Endothelial cell of umbilical vein (primary cell): ENCODE data around the gene PLK5. TPM values are rescaled to one million over a fixed set of nuclear protein-coding genes. Genes with fewer than 3 reads are reported as not detected.

Experiments
- BruUV-seq: library from RNA; stranded (reverse); fragments of 400-500 nt; replicated peaks from 2 replicates; lab custom pipeline; 2021; lab: Mats Ljungman, UMichigan
- CTCF ChIA-PET: fragments of 300-600, 350-600 bp; sonication (Branson Sonifier 250); formaldehyde crosslinking; loops from one replicate; lab custom pipeline; 2021; ENCODE audit warnings: antibody characterized with exemption, inconsistent platforms; lab: Charles Lee
- POLR2A ChIA-PET: fragments of 300-600, 350-600 bp; sonication (Branson Sonifier 250); formaldehyde crosslinking; loops from one replicate; lab custom pipeline; 2021; ENCODE audit warnings: antibody characterized with exemption, inconsistent platforms; lab: Charles Lee
- DNase-seq: peaks from one replicate; pipeline ENCODE4 v3.0.0-alpha.2; 2011; ENCODE audit warnings: low read depth, low spot score
- FAIRE-seq: peaks from 2 replicates; lab custom pipeline; 2011; peaks lifted over from hg19 to GRCh38; lab: Jason Lieb, UNC
- H2AFZ ChIP-seq: 2 replicates; pipeline ENCODE4 v1.6.0; 2012; ENCODE audit warnings: low read depth, low read length, control low read depth, inconsistent platforms
- H3K27ac ChIP-seq: 2 replicates; pipeline ENCODE4 v1.5.1; 2011; ENCODE audit warnings: low read depth, mild to moderate bottlenecking, control low read depth, low read length, moderate library complexity; ENCODE audit not compliant: insufficient read depth
- H3K27me3 ChIP-seq, 2 experiments: 2 replicates each; pipeline versions ENCODE4 v1.6.0 to v1.6.1; 2011; ENCODE audit warnings: low read length in 2 of 2, mixed read lengths in 1 of 2; ENCODE audit not compliant: control insufficient read depth in 2 of 2, insufficient read depth in 2 of 2
- H3K36me3 ChIP-seq, 2 experiments: 2 replicates in 1 of 2; 3 replicates in 1 of 2; pipeline ENCODE4 v1.5.1; 2011; ENCODE audit warnings: low read length in 2 of 2, mild to moderate bottlenecking in 1 of 2, moderate library complexity in 1 of 2; ENCODE audit not compliant: control insufficient read depth in 2 of 2, insufficient read depth in 2 of 2; ENCODE audit errors: extremely low read depth in 1 of 2
- H3K4me1 ChIP-seq: 3 replicates; pipeline ENCODE4 v1.5.1; 2011; ENCODE audit warnings: mild to moderate bottlenecking, low read length; ENCODE audit not compliant: control insufficient read depth, insufficient read depth; ENCODE audit errors: extremely low read depth
- H3K4me2 ChIP-seq: 2 replicates; pipeline ENCODE4 v1.6.1; 2011; ENCODE audit warnings: low read length, control low read depth, mixed read lengths; ENCODE audit not compliant: insufficient read depth
- H3K4me3 ChIP-seq, 3 experiments: fragments of 200-600 bp in 1 of 3; sonication (generic), shearing (Covaris generic) in 1 of 3; replicated peaks in 1 of 3; 2 replicates each; pipeline ENCODE4 v1.5.1; 2011 to 2016; ENCODE audit warnings: control low read depth in 3 of 3, low read length in 3 of 3, mild to moderate bottlenecking in 2 of 3, inconsistent platforms in 1 of 3, low read depth in 1 of 3, moderate library complexity in 1 of 3; ENCODE audit not compliant: insufficient read depth in 1 of 3
- H3K79me2 ChIP-seq: 2 replicates; pipeline ENCODE4 v1.6.0; 2012; ENCODE audit warnings: low read length, inconsistent platforms; ENCODE audit not compliant: control insufficient read depth, insufficient read depth
- H3K9ac ChIP-seq: replicated peaks from 2 replicates; pipeline ENCODE3; 2011; ENCODE audit warnings: low read length, control low read depth; ENCODE audit not compliant: insufficient read depth; ENCODE audit errors: extremely low read depth
- H3K9me1 ChIP-seq: replicated peaks from 3 replicates; pipeline ENCODE4 v1.6.0; 2011; ENCODE audit warnings: mild to moderate bottlenecking, low read length; ENCODE audit not compliant: control insufficient read depth, insufficient read depth; ENCODE audit errors: extremely low read depth
- H3K9me3 ChIP-seq: replicated peaks from 2 replicates; pipeline ENCODE4 v1.5.1; 2012; ENCODE audit warnings: low read length, inconsistent platforms; ENCODE audit not compliant: control insufficient read depth, insufficient read depth
- H4K20me1 ChIP-seq: replicated peaks from 2 replicates; pipeline ENCODE3; 2011; ENCODE audit warnings: mild to moderate bottlenecking, low read length; ENCODE audit not compliant: control insufficient read depth, insufficient read depth; ENCODE audit errors: extremely low read depth
- EZH2 ChIP-seq: IDR thresholded peaks from 2 replicates; pipeline ENCODE4 v1.6.1; 2012; ENCODE audit warnings: borderline replicate concordance, low read depth, mild to moderate bottlenecking, moderate library complexity, low read length, inconsistent platforms; ENCODE audit not compliant: severe bottlenecking
- FOS ChIP-seq: IDR thresholded peaks from 2 replicates; pipeline ENCODE4 v1.6.1; 2011; ENCODE audit warnings: mild to moderate bottlenecking, low read length, moderate library complexity, borderline replicate concordance; ENCODE audit not compliant: insufficient read depth
- GATA2 ChIP-seq: IDR thresholded peaks from 2 replicates; pipeline ENCODE4 v1.7.0; 2011; ENCODE audit warnings: low read depth, mild to moderate bottlenecking, moderate library complexity, mixed read lengths, low read length; ENCODE audit not compliant: insufficient read length, insufficient read depth
- JUN ChIP-seq: IDR thresholded peaks from 2 replicates; pipeline ENCODE4 v1.6.1; 2011; ENCODE audit warnings: borderline replicate concordance, low read depth; ENCODE audit not compliant: insufficient read length, insufficient read depth
- MAX ChIP-seq: IDR thresholded peaks from 2 replicates; pipeline ENCODE4 v1.6.1; 2011; ENCODE audit not compliant: insufficient read depth, insufficient read length
- MYC ChIP-seq: IDR thresholded peaks from one replicate; pipeline ENCODE4 v1.6.1; 2011; ENCODE audit warnings: mild to moderate bottlenecking, low read depth, low read length
- POLR2A ChIP-seq: IDR thresholded peaks from 2 replicates; pipeline ENCODE4 v1.6.1; 2012; ENCODE audit warnings: low read depth, mild to moderate bottlenecking, control low read depth, low read length
- POLR2AphosphoS5 ChIP-seq: IDR thresholded peaks from 2 replicates; pipeline ENCODE4 v1.6.1; 2012; ENCODE audit warnings: low read depth, mild to moderate bottlenecking, control low read depth, low read length, moderate library complexity; ENCODE audit not compliant: insufficient read depth
- dilution Hi-C: fragments of 300-500 bp; cut with MboI; formaldehyde crosslinking; loops from one replicate; pipeline ENCODE4 v1.15.0; 2019; ENCODE audit warnings: low sequenced_read_pairs; ENCODE audit not compliant: extremely low pct_ligation_motif_present
- intact Hi-C: fragments of 100-400 bp; cut with micrococcal nuclease; formaldehyde crosslinking; loops from one replicate; pipeline ENCODE4 v1.10.0; 2022
- polyA plus RNA-seq, 4 experiments: library from polyadenylated mRNA; depleted of rRNA in 3 of 4; stranded (reverse) in 3 of 4; unstranded in 1 of 4; fragments of >200 nt; gene quantifications; 2 replicates each; pipeline versions ENCODE4 v1.2.1 to v1.2.3, GENCODE V29; 2011 to 2012; ENCODE audit warnings: missing spikeins in 1 of 4
- total RNA-seq: library from RNA; stranded (reverse); gene quantifications from 2 replicates; pipeline ENCODE4 v1.2.3, GENCODE V29; 2021
- TF ChIP-seq, protein P1 (sequence below), 2 donors: IDR thresholded peaks; 1 replicate in 1 of 2; 2 replicates in 1 of 2; pipeline ENCODE4 v1.5.1; 2011; ENCODE audit warnings: low read length in 2 of 2, mild to moderate bottlenecking in 2 of 2, moderate library complexity in 2 of 2, control low read depth in 1 of 2, inconsistent platforms in 1 of 2, low read depth in 1 of 2; ENCODE audit not compliant: insufficient read depth in 1 of 2; ENCODE audit errors: extremely low read depth in 1 of 2

PLK5 gene
- total and polyA plus RNA-seq, 2 donors (not counting 3 experiments of a cell fraction or from before 2014, with no cell fraction given), result not detected

DNA sequence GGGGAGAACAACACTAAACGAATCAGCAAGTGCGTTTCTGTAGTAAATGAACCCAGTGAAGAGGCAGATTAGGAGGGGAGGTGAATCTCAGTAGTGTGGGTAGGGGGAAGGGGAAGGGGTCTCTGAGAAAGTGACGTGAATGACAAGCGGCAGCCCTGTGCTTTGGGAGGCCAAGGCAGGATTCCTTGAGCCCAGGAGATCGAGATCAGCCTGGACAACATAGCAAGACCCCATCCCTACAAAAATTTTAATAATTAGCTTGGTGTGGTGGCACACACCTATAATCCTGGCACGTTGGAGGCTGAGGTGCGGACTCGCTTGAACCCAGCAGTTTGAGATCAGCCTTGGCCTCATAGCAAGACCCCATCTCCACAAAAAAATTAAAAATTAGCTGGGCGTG, 8.1 kb downstream of the PLK5 start:
- ChIA-PET CTCF (interaction anchor here (2.7 kb wide), 1 partner anchor 14 kb away, joined by 17 read pairs; no protein-coding TSS in a partner anchor), POLR2A (no interaction called here)
- Histone ChIP-seq H2AFZ (no peak overlapping the region), H3K79me2 (no peaks in the 10 kb centered on the region), H3K27ac (no peak overlapping the region), H3K4me1 (no peaks in the 10 kb centered on the region), H3K4me3 (no peak overlapping the region), H3K9ac (no peak overlapping the region), H3K9me3 (no peaks in the 10 kb centered on the region), H3K27me3 (no peaks in the 10 kb centered on the region), H3K36me3 (no peaks in the 10 kb centered on the region), H4K20me1 (no peaks in the 10 kb centered on the region), H3K4me2 (no peak overlapping the region), H3K9me1 (no peaks in the 10 kb centered on the region)
- DNase-seq (no peak), FAIRE-seq (no peak)
- dilution Hi-C loops (no loop called here), intact Hi-C loops (no loop called here)
- TF ChIP-seq FOS, result no peak
- BruUV-seq, result no TSS peak

DNA sequence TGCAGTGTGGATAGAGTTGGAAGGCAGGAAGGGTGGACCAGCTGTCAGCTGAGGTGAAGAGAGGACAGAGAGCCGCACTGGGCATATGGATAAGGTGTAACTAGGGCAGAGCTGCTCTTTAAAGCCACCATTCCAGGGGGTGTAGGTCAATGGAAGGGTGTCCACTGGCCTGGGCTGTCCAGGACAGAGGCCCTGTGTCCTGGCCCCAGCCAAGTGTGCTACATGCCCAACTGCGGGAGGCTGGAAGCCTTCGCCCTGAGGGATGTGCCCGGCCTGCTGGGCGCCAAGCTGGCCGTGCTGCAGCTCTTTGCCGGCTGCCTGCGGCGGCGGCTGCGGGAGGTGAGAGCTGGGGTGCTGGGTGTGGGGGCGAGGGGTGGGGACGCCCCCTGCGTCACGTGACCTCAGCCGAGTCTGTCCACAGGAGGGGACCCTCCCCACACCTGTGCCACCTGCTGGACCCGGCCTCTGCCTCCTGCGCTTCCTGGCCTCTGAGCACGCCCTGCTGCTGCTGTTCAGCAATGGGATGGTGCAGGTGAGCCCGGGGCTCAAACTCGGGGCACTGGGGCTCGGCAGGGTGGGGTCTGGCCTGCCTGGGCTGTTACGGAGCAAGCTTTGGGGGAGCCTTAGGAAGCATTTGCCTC, 9.8 kb downstream of the PLK5 start:
- CTCF ChIA-PET, result interaction anchor here (0.6 to 2.7 kb wide), 2 partner anchors 12 to 218 kb away, joined by 5 to 17 read pairs; no protein-coding TSS in a partner anchor
- POLR2A ChIA-PET, result no interaction called here
- BruUV-seq, result no TSS peak

More for the DNA sequence above, 9.8 kb downstream of the PLK5 start:
- H3K9ac ChIP-seq, result no peak overlapping the region
- no peak overlapping the region for H3K4me2 ChIP-seq
- TF ChIP-seq POLR2AphosphoS5 (no peak), POLR2A (no peak), MAX (no peak), FOS (no peak), GATA2 (no peak), EZH2 (no peak), JUN (no peak), MYC (no peak)
- TF ChIP-seq, protein P1, sequence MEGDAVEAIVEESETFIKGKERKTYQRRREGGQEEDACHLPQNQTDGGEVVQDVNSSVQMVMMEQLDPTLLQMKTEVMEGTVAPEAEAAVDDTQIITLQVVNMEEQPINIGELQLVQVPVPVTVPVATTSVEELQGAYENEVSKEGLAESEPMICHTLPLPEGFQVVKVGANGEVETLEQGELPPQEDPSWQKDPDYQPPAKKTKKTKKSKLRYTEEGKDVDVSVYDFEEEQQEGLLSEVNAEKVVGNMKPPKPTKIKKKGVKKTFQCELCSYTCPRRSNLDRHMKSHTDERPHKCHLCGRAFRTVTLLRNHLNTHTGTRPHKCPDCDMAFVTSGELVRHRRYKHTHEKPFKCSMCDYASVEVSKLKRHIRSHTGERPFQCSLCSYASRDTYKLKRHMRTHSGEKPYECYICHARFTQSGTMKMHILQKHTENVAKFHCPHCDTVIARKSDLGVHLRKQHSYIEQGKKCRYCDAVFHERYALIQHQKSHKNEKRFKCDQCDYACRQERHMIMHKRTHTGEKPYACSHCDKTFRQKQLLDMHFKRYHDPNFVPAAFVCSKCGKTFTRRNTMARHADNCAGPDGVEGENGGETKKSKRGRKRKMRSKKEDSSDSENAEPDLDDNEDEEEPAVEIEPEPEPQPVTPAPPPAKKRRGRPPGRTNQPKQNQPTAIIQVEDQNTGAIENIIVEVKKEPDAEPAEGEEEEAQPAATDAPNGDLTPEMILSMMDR (IDR thresholded peaks at IDR 0.05; ENCODE audit: extremely low read depth in 1 of 2, insufficient read depth in 1 of 2, low read depth in 1 of 2, low read length in 2 of 2), result no peak
- no peaks in the 10 kb centered on the region for H3K9me3 ChIP-seq
- no peaks in the 10 kb centered on the region for H3K9me1 ChIP-seq
- no peak overlapping the region for H3K27ac ChIP-seq
- no peak for DNase-seq
- no peaks in the 10 kb centered on the region for H4K20me1 ChIP-seq
- no peaks in the 10 kb centered on the region for H3K27me3 ChIP-seq
- no peaks in the 10 kb centered on the region for H3K36me3 ChIP-seq
- FAIRE-seq, result no peak
- no peaks in the 10 kb centered on the region for H3K4me1 ChIP-seq
- H3K79me2 ChIP-seq, result no peaks in the 10 kb centered on the region
- H3K4me3 ChIP-seq, result no peak overlapping the region
- intact Hi-C loops, result no loop called here
- dilution Hi-C loops, result no loop called here
- H2AFZ ChIP-seq, result no peak overlapping the region
